Type B pancreatic cell (in vitro differentiated cells): ENCODE measurements around the gene RABGAP1. TPM values are rescaled to one million over a fixed set of nuclear protein-coding genes. Genes with fewer than 3 reads are reported as not detected.

Experiments used
- DNase-seq: peaks from one replicate; pipeline ENCODE4 v3.0.0; 2021; ENCODE audit warnings: mixed read lengths; ENCODE audit not compliant: unreplicated experiment; ENCODE audit errors: extremely low spot score
- H3K27ac Mint-ChIP-seq: 2 replicates; pipeline ENCODE4 v1.8.0; 2021; ENCODE audit warnings: mild to moderate bottlenecking, mixed read lengths
- H3K27me3 Mint-ChIP-seq: 2 replicates; pipeline ENCODE4 v1.8.0; 2021; ENCODE audit warnings: mixed read lengths
- H3K36me3 Mint-ChIP-seq: 2 replicates; pipeline ENCODE4 v1.8.0; 2021; ENCODE audit warnings: mixed read lengths
- H3K4me1 Mint-ChIP-seq: one replicate; pipeline ENCODE4 v1.8.0; 2021; ENCODE audit warnings: mixed read lengths; ENCODE audit not compliant: unreplicated experiment
- H3K4me3 Mint-ChIP-seq: 2 replicates; pipeline ENCODE4 v1.8.0; 2021; ENCODE audit warnings: mild to moderate bottlenecking, mixed read lengths
- H3K9me3 Mint-ChIP-seq: 2 replicates; pipeline ENCODE4 v1.8.0; 2021; ENCODE audit warnings: mixed read lengths
- CTCF ChIP-seq: fragments of 200-600 bp; sonication (generic); conservative IDR thresholded peaks from 2 replicates; pipeline ENCODE4 v1.5.0; 2021; ENCODE audit warnings: antibody characterized with exemption, mild to moderate bottlenecking
- total RNA-seq: library from RNA; stranded (reverse); gene quantifications from 2 replicates; pipeline ENCODE4 v1.2.1, GENCODE V29; 2021; ENCODE audit warnings: low replicate concordance

The RABGAP1 gene
- total RNA-seq, 1 donor from 2014 or later = 68.4 TPM

GRCh38 chr9:122912671-122912963 lies 28.2 kb upstream of the RABGAP1 start:
- H3K9me3 Mint-ChIP-seq = no peaks in the 10 kb centered on the region
- DNase-seq = no peak
- H3K27me3 Mint-ChIP-seq = no peaks in the 10 kb centered on the region
- H3K27ac Mint-ChIP-seq = peak overlapping the region; percentile 95
- H3K4me1 Mint-ChIP-seq = peaks cover 17% of the 10 kb centered on the region
- H3K36me3 Mint-ChIP-seq = peaks cover 4% of the 10 kb centered on the region
- TF ChIP-seq CTCF = no peak
- H3K4me3 Mint-ChIP-seq = peak overlapping the region; percentile 97

GRCh38 chr9:122912964-122913673 lies 27.7 kb upstream of the RABGAP1 start, which contains the start of gene ZBTB6:
Gene ZBTB6, minus strand, starts transcription at chr9:122913323. Its CDS starts 1,251 bp downstream, at chr9:122912072.
- H3K27ac Mint-ChIP-seq = peak within 1 kb of the TSS; percentile 95
- H3K27me3 Mint-ChIP-seq = no peaks in the 10 kb centered on the region
- TF ChIP-seq CTCF = peak; percentile 11
- H3K9me3 Mint-ChIP-seq = no peaks in the 10 kb centered on the region
- H3K4me3 Mint-ChIP-seq = peak within 1 kb of the TSS; percentile 97
- H3K4me1 Mint-ChIP-seq = peaks cover 17% of the 10 kb centered on the region
- peaks cover 4% of the 10 kb centered on the region for H3K36me3 Mint-ChIP-seq
- DNase-seq = no peak

- no peak for DNase-seq
- Mint-ChIP-seq H3K27me3 (no peaks in the 10 kb centered on the region), H3K4me1 (peaks cover under 1% of the 10 kb centered on the region), H3K36me3 (peaks cover 5% of the 10 kb centered on the region), H3K27ac (no peak overlapping the region), H3K4me3 (no peak overlapping the region), H3K9me3 (no peaks in the 10 kb centered on the region)
- no peak for TF ChIP-seq CTCF
Measured at GRCh38 chr9:122918310-122918709, 22.5 kb upstream of the RABGAP1 start.

GRCh38 chr9:122922713-122923112 lies 18.1 kb upstream of the RABGAP1 start:
- Mint-ChIP-seq H3K4me1 (no peaks in the 10 kb centered on the region), H3K36me3 (peaks cover 9% of the 10 kb centered on the region), H3K27me3 (no peaks in the 10 kb centered on the region), H3K27ac (no peak overlapping the region), H3K4me3 (no peak overlapping the region), H3K9me3 (no peaks in the 10 kb centered on the region)
- no peak for DNase-seq
- TF ChIP-seq CTCF = no peak

GRCh38 chr9:122923947-122924346 lies 16.9 kb upstream of the RABGAP1 start:
- no peak for DNase-seq
- H3K4me1 Mint-ChIP-seq = no peaks in the 10 kb centered on the region
- no peaks in the 10 kb centered on the region for H3K9me3 Mint-ChIP-seq
- H3K27ac Mint-ChIP-seq = no peak overlapping the region
- H3K4me3 Mint-ChIP-seq = no peak overlapping the region
- H3K36me3 Mint-ChIP-seq = peaks cover 9% of the 10 kb centered on the region
- TF ChIP-seq CTCF = no peak
- no peaks in the 10 kb centered on the region for H3K27me3 Mint-ChIP-seq
